GM19372 (cell line): ENCODE data around the gene RMND5B.
"Not testable (repeated sequence)": the region's sequence is repeated elsewhere in the genome, so short reads cannot be mapped to it uniquely, and the experiment has no call there.

ENCODE experiments used
- ATAC-seq: cut with Tn5 transposase; IDR thresholded peaks from one replicate; pipeline ENCODE4 v1.9.1; 2021; ENCODE audit warnings: mild to moderate bottlenecking, low read depth, moderate library complexity; ENCODE audit not compliant: unreplicated experiment

The RMND5B gene

GRCh38 chr5:178162481-178162880 is 31.7 kb downstream of the RMND5B start:
- ATAC-seq = no peak

- peak; percentile 90 for ATAC-seq
Measured at GRCh38 chr5:178163772-178164735, 33.2 kb downstream of the RMND5B start.

GRCh38 chr5:178165581-178165980 is 34.8 kb downstream of the RMND5B start:
- ATAC-seq = no peak

DNA sequence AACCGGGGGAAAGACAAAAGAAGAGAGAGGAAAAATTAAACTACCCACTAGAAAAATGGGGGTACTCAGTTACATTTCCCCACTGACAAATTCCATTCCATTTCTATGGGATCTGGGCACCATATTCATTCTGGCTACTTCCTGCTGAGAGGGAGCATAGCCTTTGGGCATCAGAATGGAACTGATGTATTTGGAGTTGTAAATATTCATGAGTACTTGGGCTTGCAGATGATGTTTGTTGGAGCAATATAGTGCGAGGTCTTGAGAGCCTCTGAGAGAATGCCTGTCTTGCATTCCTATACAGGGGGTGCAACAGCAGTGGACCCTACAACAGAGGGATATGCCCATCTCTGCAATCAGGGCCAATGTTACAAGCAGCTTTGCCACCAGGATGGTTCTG is 39.6 kb downstream of the RMND5B start:
- no peak for ATAC-seq

- no peak for ATAC-seq
Measured at GRCh38 chr5:178174456-178174855, 43.6 kb downstream of the RMND5B start.

DNA sequence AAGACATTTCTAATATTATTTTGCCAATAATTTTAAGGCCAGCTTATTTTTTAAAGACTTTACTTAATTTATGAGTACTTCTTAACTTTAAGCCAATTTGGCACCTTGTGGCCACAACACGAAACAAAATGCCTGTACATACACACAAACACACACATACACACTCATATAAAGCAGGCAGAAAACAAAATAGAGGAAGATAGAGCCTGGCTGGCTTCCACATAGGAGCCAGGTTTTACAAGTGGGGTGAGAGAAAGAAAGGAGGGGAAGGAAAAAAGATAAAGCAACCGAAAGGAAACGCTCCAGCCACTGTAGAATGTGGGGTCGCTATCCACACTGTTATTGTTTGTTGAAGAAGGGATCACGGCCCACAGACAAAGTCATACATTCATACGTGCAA is 46.0 kb downstream of the RMND5B start:
- ATAC-seq = no peak

- no peak for ATAC-seq
Measured at GRCh38 chr5:178177569-178177968, 46.8 kb downstream of the RMND5B start.

GRCh38 chr5:178180141-178180863 is 49.5 kb downstream of the RMND5B start:
- no peak for ATAC-seq

DNA sequence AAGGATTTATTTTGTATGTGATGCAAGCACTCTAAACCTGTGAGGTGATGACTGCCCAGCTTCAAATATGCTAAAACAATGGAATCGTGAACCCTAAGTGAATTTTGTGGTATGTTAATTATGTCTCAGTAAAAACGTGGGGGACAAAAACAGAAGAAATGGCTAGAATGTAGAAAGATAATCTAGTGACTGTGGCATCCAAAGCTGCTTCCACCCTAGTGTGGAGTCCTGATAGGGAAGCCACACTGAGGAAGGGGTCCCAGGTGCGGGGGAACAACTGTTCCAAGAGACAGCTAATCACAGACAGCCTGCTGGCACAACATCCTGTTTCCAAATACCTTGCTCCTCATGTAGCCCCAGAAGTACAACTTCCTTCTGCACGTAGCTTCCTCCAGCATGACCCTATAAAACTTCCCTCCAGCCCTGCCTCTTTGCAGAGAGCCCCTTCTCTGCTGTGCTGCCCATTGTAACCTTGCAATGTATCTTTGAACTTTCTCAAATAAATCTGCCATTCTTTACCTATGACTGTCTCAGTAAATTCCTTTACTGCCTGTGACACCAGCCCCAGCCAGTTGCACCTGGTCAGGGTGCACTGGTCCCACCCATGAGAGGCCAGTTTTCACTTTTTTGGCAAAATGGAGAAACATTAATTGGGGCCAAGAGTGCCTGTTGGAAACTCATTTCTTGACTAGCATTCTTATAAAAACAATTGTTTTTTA is 51.5 kb downstream of the RMND5B start:
- no peak for ATAC-seq

DNA sequence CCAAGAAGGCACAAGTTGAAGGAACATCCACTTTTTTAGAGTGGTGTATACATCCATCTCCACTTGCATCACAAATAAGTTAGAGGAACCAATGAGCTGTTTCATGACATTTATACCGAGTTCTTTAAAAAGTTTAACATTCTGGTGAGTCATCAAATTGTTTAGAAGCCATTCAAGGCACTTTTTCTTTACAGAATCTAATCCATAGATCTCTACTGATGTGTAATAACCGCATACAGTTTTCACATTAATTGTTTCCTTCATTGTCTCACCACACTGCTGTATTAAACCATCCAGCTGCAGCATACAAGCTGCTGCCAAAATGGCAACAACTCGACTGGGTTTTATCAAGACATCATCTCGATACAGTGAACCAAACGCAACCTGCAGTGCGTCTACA is 55.6 kb downstream of the RMND5B start:
- no peak for ATAC-seq

DNA sequence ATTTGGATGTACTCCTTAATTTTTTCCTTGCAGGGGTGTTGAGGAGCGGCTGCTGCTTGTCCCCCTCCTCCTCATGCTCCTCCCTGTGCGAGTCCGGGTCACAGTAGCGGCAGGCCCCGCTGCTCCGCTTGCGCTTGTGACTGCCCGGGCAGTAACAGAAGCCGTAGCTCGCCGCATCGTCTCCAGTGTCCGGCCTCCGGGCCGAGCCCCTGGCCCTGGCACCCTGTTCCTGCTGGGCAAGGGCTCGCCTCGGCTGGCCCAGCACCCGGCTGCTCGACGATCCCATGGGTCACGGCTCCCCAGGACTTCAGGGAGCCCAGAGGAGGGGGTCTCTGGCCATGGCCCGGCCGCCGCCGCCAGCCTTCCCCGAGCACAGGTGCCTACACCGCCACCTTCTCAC is 56.2 kb downstream of the RMND5B start, which contains the start of gene GMCL2:
GMCL2 (minus strand) TSS at position 358 of the 400 bp plus-strand sequence; CDS start at position 286, 72 bp downstream.
- ATAC-seq = no peak

DNA sequence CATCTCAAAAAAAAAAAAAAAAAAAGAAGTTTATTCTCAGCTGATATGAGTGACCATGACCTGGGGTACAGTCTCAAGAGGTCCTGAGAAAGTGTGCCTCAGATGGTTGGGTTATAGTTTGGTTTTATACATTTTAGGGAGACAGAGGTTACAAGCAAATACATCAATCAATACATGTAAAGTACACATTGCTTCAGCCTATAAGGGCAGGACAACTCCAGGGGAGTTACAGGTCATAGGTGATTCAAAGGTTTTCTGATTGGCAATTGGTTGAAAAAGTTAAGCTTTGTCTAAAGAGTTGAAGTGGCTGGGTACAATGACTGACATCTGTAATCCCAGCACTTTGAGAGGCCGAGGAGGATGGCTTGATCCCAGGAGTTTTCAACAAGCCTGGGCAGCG is 58.6 kb downstream of the RMND5B start:
- ATAC-seq = no peak

DNA sequence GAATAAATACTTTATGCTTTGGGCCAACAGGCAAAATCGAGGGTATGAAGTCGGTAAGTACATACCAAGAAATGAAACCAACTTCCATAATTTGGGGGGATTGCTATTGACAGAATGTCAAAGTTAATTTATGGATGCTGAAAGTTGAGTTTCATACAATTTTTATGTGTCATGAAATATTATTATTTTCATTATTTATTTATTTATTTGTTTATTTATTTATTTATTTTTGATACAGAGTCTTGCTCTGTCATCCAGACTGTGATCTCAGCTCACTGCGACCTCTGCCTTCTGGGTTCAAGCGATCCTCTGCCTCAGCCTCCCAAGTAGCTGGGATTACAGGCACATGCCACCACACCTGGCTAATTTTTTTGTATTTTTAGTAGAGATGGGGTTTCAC is 60.8 kb downstream of the RMND5B start:
- ATAC-seq = no peak

DNA sequence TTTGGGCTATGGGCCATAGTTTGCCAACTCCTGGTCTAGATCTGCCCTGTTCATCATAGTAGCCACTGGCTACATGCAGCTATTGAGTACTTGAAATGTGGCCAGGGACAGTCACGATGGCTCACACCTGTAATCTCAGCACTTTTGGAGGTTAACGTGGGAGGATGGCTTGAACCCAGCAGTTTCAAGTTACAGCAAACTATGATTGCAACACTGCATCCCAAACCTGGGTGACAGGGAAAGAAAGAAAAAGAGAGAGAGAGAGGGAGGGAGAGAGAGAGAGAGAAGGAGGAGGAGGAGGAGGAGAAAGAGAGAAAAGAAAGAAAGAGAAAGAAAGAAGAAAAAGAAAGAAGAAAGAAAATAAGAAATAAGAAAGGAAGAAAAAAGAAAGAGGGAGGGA is 61.4 kb downstream of the RMND5B start:
- ATAC-seq = no peak

GRCh38 chr5:178192787-178193186 is 62.0 kb downstream of the RMND5B start:
- ATAC-seq = no peak

DNA sequence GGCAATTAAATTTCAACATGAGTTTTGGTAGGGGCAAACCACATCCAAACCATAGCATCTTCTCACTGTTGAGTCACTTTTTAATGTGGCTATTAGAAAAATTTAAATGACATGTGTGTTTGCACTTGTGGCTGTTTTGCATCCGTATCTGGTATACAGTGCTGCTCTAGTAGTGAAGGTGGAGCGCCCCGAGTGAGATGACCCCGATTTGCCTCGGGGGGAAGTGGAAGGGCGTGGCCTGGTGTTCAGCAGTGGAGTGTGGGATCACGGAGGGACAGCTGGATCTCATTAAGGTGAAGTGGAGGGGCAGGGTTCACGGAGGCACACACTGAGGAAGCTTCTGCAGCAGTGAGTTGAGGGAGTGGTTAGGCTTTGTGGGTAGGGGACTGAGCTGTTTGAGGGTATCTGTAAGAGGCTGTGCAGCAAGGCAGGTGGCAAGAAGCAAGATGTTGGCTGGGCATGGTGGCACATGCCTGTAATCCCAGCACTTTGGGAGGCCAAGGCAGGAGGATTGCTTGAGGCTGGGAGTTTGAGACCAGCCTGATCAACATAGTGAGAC is 62.5 kb downstream of the RMND5B start:
- no peak for ATAC-seq

DNA sequence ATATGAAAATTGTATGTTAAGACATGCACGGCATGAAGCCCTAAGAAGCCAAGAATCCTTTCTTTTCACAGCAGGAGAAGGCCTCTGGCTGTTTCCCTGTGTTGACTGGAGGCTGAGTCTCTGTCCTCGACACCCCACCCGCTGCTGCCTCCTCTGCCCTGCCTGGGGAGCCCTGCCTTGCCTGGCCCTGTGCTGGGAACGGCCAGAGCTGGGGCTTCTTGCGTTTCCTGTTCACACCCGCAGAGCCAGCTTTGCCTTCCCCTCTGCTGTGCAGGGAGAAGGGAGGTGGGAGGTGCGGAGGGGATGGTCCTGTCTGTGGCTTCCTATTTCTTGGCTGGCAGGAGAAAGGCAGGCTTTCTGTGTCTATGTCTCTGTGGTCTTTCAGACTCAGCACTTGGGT is 63.2 kb downstream of the RMND5B start:
- ATAC-seq = no peak

- ATAC-seq = no peak
Measured at GRCh38 chr5:178196281-178196812, 65.5 kb downstream of the RMND5B start.

DNA sequence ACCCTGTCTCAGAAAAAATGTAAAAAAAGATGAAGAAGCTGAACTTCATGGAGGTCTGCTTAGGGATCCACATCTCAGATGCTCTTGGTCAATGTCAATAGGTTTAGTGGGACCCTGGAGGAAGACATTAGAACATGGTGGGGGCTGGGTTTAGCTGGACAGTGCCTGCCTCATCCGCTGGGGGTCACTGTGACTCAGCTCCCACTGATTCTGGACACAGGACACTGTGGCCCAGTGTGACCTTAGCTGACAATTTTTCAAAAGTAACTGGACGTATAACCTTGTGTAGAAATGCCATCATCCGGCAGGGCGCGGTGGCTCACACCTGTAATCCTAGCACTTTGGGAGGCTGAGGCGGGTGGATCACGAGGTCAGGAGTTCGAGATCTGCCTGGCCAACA is 66.2 kb downstream of the RMND5B start:
- no peak for ATAC-seq

DNA sequence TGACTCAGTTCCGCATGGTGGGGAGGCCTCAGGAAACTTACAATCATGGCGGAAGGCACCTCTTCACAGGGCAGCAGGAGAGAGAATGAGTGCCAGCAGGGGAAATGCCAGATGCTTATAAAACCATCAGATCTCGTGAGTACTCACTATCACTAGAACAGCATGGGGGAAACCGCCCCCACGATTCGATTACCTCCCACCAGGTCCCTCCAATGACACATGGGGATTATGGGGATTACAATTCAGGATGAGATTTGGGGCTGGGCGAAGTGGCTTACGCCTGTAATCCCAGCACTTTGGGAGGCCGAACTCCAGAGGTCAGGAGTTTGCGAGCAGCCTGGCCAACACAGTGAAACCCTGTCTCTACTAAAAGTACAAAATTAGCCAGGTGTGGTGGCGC is 67.3 kb downstream of the RMND5B start:
- ATAC-seq = not testable (repeated sequence)
